Measurements from ENCODE around the gene KCNA1.

DNA sequence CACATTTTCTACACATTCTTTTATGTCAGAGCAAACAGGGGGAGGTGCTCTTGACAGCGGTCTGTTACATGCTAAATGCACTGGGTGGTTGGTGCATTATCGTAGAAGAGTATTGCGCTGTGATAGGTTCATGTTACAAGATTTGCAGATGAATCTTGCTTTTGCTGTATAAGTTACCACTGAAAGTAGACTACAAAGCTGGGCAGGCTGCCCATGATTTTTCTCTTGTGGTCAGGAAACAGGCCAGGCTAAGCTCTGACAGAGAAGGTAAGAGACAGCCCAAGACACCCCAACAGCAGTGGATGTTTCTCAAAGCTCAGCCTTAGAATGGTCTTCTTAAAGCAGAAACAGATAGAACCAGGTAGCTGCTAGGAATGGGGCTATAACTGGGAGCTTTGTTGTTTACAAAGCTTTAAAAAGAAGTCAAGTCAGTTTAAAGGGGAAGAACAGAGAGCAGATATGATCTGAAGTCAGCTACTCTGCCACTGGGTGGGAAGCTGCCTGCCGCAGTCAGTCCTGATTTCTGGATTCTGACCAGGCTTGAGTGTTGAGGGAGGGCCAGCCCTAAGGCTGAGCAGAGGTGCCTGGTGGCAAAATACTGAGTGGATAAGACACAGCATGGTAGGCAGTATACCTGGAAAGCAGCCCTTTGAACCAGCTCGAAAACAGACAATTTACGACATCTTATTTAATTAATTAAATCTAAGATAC is 9.4 kb downstream of the KCNA1 start:
- TF ChIP-seq, protein P1, sequence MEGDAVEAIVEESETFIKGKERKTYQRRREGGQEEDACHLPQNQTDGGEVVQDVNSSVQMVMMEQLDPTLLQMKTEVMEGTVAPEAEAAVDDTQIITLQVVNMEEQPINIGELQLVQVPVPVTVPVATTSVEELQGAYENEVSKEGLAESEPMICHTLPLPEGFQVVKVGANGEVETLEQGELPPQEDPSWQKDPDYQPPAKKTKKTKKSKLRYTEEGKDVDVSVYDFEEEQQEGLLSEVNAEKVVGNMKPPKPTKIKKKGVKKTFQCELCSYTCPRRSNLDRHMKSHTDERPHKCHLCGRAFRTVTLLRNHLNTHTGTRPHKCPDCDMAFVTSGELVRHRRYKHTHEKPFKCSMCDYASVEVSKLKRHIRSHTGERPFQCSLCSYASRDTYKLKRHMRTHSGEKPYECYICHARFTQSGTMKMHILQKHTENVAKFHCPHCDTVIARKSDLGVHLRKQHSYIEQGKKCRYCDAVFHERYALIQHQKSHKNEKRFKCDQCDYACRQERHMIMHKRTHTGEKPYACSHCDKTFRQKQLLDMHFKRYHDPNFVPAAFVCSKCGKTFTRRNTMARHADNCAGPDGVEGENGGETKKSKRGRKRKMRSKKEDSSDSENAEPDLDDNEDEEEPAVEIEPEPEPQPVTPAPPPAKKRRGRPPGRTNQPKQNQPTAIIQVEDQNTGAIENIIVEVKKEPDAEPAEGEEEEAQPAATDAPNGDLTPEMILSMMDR (conservative IDR thresholded peaks at IDR 0.05; ENCODE audit: low read length) = no peak
- TF ChIP-seq EZH2phosphoT487 (IDR thresholded peaks at IDR 0.05; ENCODE audit: borderline replicate concordance) = no peak

All from Loucy (cell line).